ENCODE measurements around the gene LMBR1L.

The LMBR1L gene

GRCh38 chr12:49130151-49131050, 19.8 kb upstream of the LMBR1L start (continued):
- TF ChIP-seq TSHZ1 (tag by site-specific recombination; IDR thresholded peaks at IDR 0.05; ENCODE audit: borderline replicate concordance) (peak; percentile 53; the same call in 1 of the 2 replicates), AEBP2 (tag by site-specific recombination; IDR thresholded peaks at IDR 0.05; ENCODE audit: borderline replicate concordance) (no peak), ZNF341 (tag by site-specific recombination; IDR thresholded peaks at IDR 0.05; ENCODE audit: low read depth) (peak; percentile 83), ZBTB44 (tag by site-specific recombination; IDR thresholded peaks at IDR 0.05) (peak; percentile 50; the same call in 1 of the 2 replicates), ZBTB21 (tag by site-specific recombination; IDR thresholded peaks at IDR 0.05) (peak; percentile 38), ZNF747 (tag by site-specific recombination; IDR thresholded peaks at IDR 0.05) (no peak), ZNF19 (tag by site-specific recombination; IDR thresholded peaks at IDR 0.05; ENCODE audit: low read depth) (no peak), ZNF354C (tag by site-specific recombination; IDR thresholded peaks at IDR 0.05; ENCODE audit: borderline replicate concordance, low read depth) (no peak), ZNF670 (tag by site-specific recombination; IDR thresholded peaks at IDR 0.05; ENCODE audit: low read depth) (no peak), ZBTB17 (tag by site-specific recombination; IDR thresholded peaks at IDR 0.05) (peak; percentile 74), ZNF335 (tag by site-specific recombination; conservative IDR thresholded peaks at IDR 0.05) (peak; percentile 92), ZNF549 (tag by site-specific recombination; IDR thresholded peaks at IDR 0.05) (no peak), ZBTB7A (tag by site-specific recombination; IDR thresholded peaks at IDR 0.05; ENCODE audit: low read depth) (0 out of 2 replicates have a peak, but pooled peaks have one; percentile 58), SCRT2 (tag by site-specific recombination; IDR thresholded peaks at IDR 0.05) (peak; percentile 60; the same call in 1 of the 2 replicates), ZBTB6 (tag by site-specific recombination; IDR thresholded peaks at IDR 0.05) (peak; percentile 67; the same call in 1 of the 2 replicates), ZNF76 (tag by site-specific recombination; IDR thresholded peaks at IDR 0.05; ENCODE audit: borderline replicate concordance, low read depth) (peak; percentile 53; the same call in 1 of the 2 replicates), ZNF501 (tag by site-specific recombination; IDR thresholded peaks at IDR 0.05) (0 out of 2 replicates have a peak, but pooled peaks have one; percentile 34), PBX3 (CRISPR knock-in tag; IDR thresholded peaks at IDR 0.05) (peak; percentile 92), ZNF654 (tag by site-specific recombination; IDR thresholded peaks at IDR 0.05; ENCODE audit: low read depth) (peak; percentile 23), SP3 (tag by site-specific recombination; IDR thresholded peaks at IDR 0.05) (peak; percentile 62; the same call in 1 of the 2 replicates), ZXDB (tag by site-specific recombination; IDR thresholded peaks at IDR 0.05) (peak; percentile 79), ZEB2 (tag by site-specific recombination; IDR thresholded peaks at IDR 0.05) (peak; percentile 77), ZNF449 (tag by site-specific recombination; IDR thresholded peaks at IDR 0.05) (peak; percentile 69), ZNF585B (tag by site-specific recombination; IDR thresholded peaks at IDR 0.05) (peak; percentile 20; the same call in 1 of the 2 replicates), ZNF2 (tag by site-specific recombination; IDR thresholded peaks at IDR 0.05) (peak; percentile 88; the same call in 1 of the 2 replicates), KLF16 (tag by site-specific recombination; IDR thresholded peaks at IDR 0.05) (peak; percentile 84), ZNF426 (tag by site-specific recombination; IDR thresholded peaks at IDR 0.05) (no peak), ZNF610 (tag by site-specific recombination; IDR thresholded peaks at IDR 0.05; ENCODE audit: borderline replicate concordance) (peak; percentile 84)
